Measurements from ENCODE around the gene UBASH3B.
"Not testable (repeated sequence)": the region's sequence is repeated elsewhere in the genome, so short reads cannot be mapped to it uniquely, and the experiment has no call there.

- TF ChIP-seq CTCF, POLR2A (IDR thresholded peaks at IDR 0.05): not testable (repeated sequence)
Observed at GRCh38 chr11:122625501-122625900, 30.0 kb upstream of the UBASH3B start.
